GM23248 (cell line): ENCODE data around the gene TRPV2. TPM values are rescaled to one million over a fixed set of nuclear protein-coding genes. Genes with fewer than 3 reads are reported as not detected.
A peak's percentile ranks its signal among the peaks of the same experiment; 100 is the strongest.

Source experiments
- DNase-seq: peaks from one replicate; pipeline ENCODE4 v3.0.0-alpha.2; 2015
- H2AFZ ChIP-seq: fragments of 200-600 bp; sonication (generic); 2 replicates; pipeline ENCODE4 v1.6.1; 2016; ENCODE audit warnings: antibody characterized with exemption
- H3F3A ChIP-seq: fragments of 200-600 bp; sonication (generic); 2 replicates; pipeline ENCODE4 v1.6.1; 2016; ENCODE audit warnings: mild to moderate bottlenecking, antibody characterized with exemption, mixed run types; ENCODE audit not compliant: insufficient read depth
- H3K27ac ChIP-seq: fragments of 200-600 bp; sonication (generic); 2 replicates; pipeline ENCODE4 v1.5.1; 2016; ENCODE audit warnings: mild to moderate bottlenecking
- H3K27me3 ChIP-seq: fragments of 200-600 bp; sonication (generic); replicated peaks from 2 replicates; pipeline ENCODE4 v1.6.1; 2016; ENCODE audit warnings: mild to moderate bottlenecking; ENCODE audit not compliant: insufficient read depth
- H3K36me3 ChIP-seq: fragments of 200-600 bp; sonication (generic); 2 replicates; pipeline ENCODE4 v1.6.1; 2016; ENCODE audit warnings: low read depth, mild to moderate bottlenecking
- H3K4me1 ChIP-seq: fragments of 200-600 bp; sonication (generic); 2 replicates; pipeline ENCODE4 v1.6.1; 2016; ENCODE audit warnings: mild to moderate bottlenecking; ENCODE audit not compliant: insufficient read depth
- H3K4me2 ChIP-seq: fragments of 200-600 bp; sonication (generic); one replicate; pipeline ENCODE4 v1.6.1; 2016; ENCODE audit warnings: mild to moderate bottlenecking; ENCODE audit not compliant: unreplicated experiment
- H3K4me3 ChIP-seq: fragments of 200-600 bp; sonication (generic); 2 replicates; pipeline ENCODE4 v1.5.1; 2016; ENCODE audit warnings: mild to moderate bottlenecking
- H3K79me2 ChIP-seq: fragments of 200-600 bp; sonication (generic); 2 replicates; pipeline ENCODE4 v1.6.1; 2016; ENCODE audit warnings: mild to moderate bottlenecking; ENCODE audit not compliant: insufficient read depth
- H3K9ac ChIP-seq: fragments of 200-600 bp; sonication (generic); 2 replicates; pipeline ENCODE4 v1.6.1; 2016; ENCODE audit warnings: mild to moderate bottlenecking
- H3K9me2 ChIP-seq: fragments of 200-600 bp; sonication (generic); 2 replicates; pipeline ENCODE4 v1.6.1; 2016; ENCODE audit warnings: mixed run types, mild to moderate bottlenecking, moderate library complexity; ENCODE audit not compliant: insufficient read depth
- H3K9me3 ChIP-seq: fragments of 200-600 bp; sonication (generic); one replicate; pipeline ENCODE4 v1.6.1; 2017; ENCODE audit warnings: low read depth
- H4K20me1 ChIP-seq: fragments of 200-600 bp; sonication (generic); 2 replicates; pipeline ENCODE4 v1.6.0; 2016; ENCODE audit not compliant: insufficient read depth
- EZH2 ChIP-seq: fragments of 200-600 bp; sonication (generic); IDR thresholded peaks from 2 replicates; pipeline ENCODE4 v1.6.1; 2018; ENCODE audit warnings: antibody characterized with exemption, mild to moderate bottlenecking; ENCODE audit not compliant: insufficient read depth, poor library complexity, severe bottlenecking
- EZH2phosphoT487 ChIP-seq: fragments of 200-600 bp; sonication (generic); IDR thresholded peaks from 2 replicates; pipeline ENCODE4 v1.6.1; 2018; ENCODE audit warnings: antibody characterized with exemption, moderate library complexity, mild to moderate bottlenecking, low read depth; ENCODE audit not compliant: insufficient read depth
- WGBS, 2 experiments: methylation state at CpG; one replicate each; pipeline ENCODE4 v1.1.6; 2015 to 2017; ENCODE audit warnings: low lambda C conversion rate in 2 of 2, low coverage in 1 of 2; ENCODE audit errors: missing lambda C conversion rate in 2 of 2; 5-methylcytosine and 5-hydroxymethylcytosine counted together
- in situ Hi-C: fragments of 300-500 bp; cut with MboI; formaldehyde crosslinking; loops from 2 replicates; pipeline ENCODE4 v1.15.0; 2020
- polyA plus RNA-seq: library from polyadenylated mRNA; unstranded; fragments of >200 nt; fragmentation: Nextera tagmentation; extraction: Ambion mirVana; gene quantifications from 2 replicates; pipeline ENCODE4 v1.2.1, GENCODE V29; 2016
- total RNA-seq: library from RNA; depleted of rRNA; stranded (reverse); fragments of >200 nt; shearing (Covaris generic); gene quantifications from 2 replicates; pipeline ENCODE4 v1.2.3, GENCODE V29; 2014

The TRPV2 gene
- total and polyA plus RNA-seq, 2 experiments from 2014 or later = 19.6 to 23.9 TPM

- H3K9ac ChIP-seq = peak overlapping the region; percentile 65
- no peaks in the 10 kb centered on the region for H3K9me3 ChIP-seq
- peak overlapping the region; percentile 74 for H2AFZ ChIP-seq
- in situ Hi-C loops = no loop called here
- TF ChIP-seq EZH2phosphoT487 (no peak), EZH2 (no peak)
- no peaks in the 10 kb centered on the region for H3K36me3 ChIP-seq
- 70 to 82% methylated on average over 5 to 8 of the region's 8 CpGs for WGBS, 2 experiments
- H3K4me3 ChIP-seq = no peak overlapping the region
- H4K20me1 ChIP-seq = no peaks in the 10 kb centered on the region
- peak overlapping the region; percentile 43 for H3K27ac ChIP-seq
- H3K9me2 ChIP-seq = no peaks in the 10 kb centered on the region
- no peaks in the 10 kb centered on the region for H3K27me3 ChIP-seq
- no peak for DNase-seq
- no peak overlapping the region for H3K4me2 ChIP-seq
- H3K79me2 ChIP-seq = no peaks in the 10 kb centered on the region
- H3K4me1 ChIP-seq = peaks cover 8% of the 10 kb centered on the region
- no peaks in the 10 kb centered on the region for H3F3A ChIP-seq
Observed at GRCh38 chr17:16477666-16478065, 62.3 kb downstream of the TRPV2 start.

- TF ChIP-seq EZH2 (no peak), EZH2phosphoT487 (no peak)
- H4K20me1 ChIP-seq = no peaks in the 10 kb centered on the region
- WGBS, 2 experiments = 32 to 33% methylated on average over 6 of the region's 6 CpGs
- H2AFZ ChIP-seq = peak overlapping the region; percentile 48; the same call in 1 of the 2 replicates
- peak; percentile 58 for DNase-seq
- H3K4me1 ChIP-seq = peaks cover 8% of the 10 kb centered on the region
- H3K27ac ChIP-seq = no peak overlapping the region
- no peaks in the 10 kb centered on the region for H3K9me2 ChIP-seq
- H3K36me3 ChIP-seq = no peaks in the 10 kb centered on the region
- in situ Hi-C loops = no loop called here
- H3K79me2 ChIP-seq = no peaks in the 10 kb centered on the region
- no peaks in the 10 kb centered on the region for H3F3A ChIP-seq
- no peak overlapping the region for H3K4me3 ChIP-seq
- H3K9ac ChIP-seq = no peak overlapping the region
- H3K9me3 ChIP-seq = no peaks in the 10 kb centered on the region
- no peak overlapping the region for H3K4me2 ChIP-seq
- no peaks in the 10 kb centered on the region for H3K27me3 ChIP-seq
Observed at GRCh38 chr17:16478649-16479048, 63.3 kb downstream of the TRPV2 start.

- Histone ChIP-seq H3K4me3 (no peak overlapping the region), H2AFZ (no peak overlapping the region), H3K4me1 (peaks cover 9% of the 10 kb centered on the region), H3K9me3 (no peaks in the 10 kb centered on the region), H3K27ac (no peak overlapping the region), H3K4me2 (no peak overlapping the region), H4K20me1 (no peaks in the 10 kb centered on the region), H3F3A (no peaks in the 10 kb centered on the region), H3K27me3 (no peaks in the 10 kb centered on the region), H3K36me3 (no peaks in the 10 kb centered on the region), H3K9ac (no peak overlapping the region), H3K9me2 (no peaks in the 10 kb centered on the region), H3K79me2 (no peaks in the 10 kb centered on the region)
- WGBS, 2 experiments = 94 to 97% methylated on average over 2 of the region's 2 CpGs
- DNase-seq = no peak
- in situ Hi-C loops = no loop called here
- TF ChIP-seq EZH2phosphoT487 = no peak
- no peak for TF ChIP-seq EZH2
Observed at GRCh38 chr17:16479264-16479663, 63.9 kb downstream of the TRPV2 start.

- Histone ChIP-seq H3K9me2 (no peaks in the 10 kb centered on the region), H3K36me3 (no peaks in the 10 kb centered on the region), H3F3A (peaks cover 3% of the 10 kb centered on the region; the same call in 1 of the 2 replicates), H3K4me3 (no peak overlapping the region), H3K79me2 (no peaks in the 10 kb centered on the region), H3K27me3 (no peaks in the 10 kb centered on the region), H3K9ac (no peak overlapping the region), H3K27ac (no peak overlapping the region), H3K9me3 (no peaks in the 10 kb centered on the region), H3K4me2 (no peak overlapping the region), H2AFZ (no peak overlapping the region), H3K4me1 (peaks cover 19% of the 10 kb centered on the region), H4K20me1 (no peaks in the 10 kb centered on the region)
- TF ChIP-seq EZH2phosphoT487 (no peak), EZH2 (no peak)
- in situ Hi-C loops = no loop called here
- WGBS, 2 experiments = 78 to 82% methylated on average over 6 of the region's 6 CpGs
- DNase-seq = no peak
Observed at GRCh38 chr17:16480995-16481394, 65.6 kb downstream of the TRPV2 start.

GRCh38 chr17:16482253-16482652 is 66.9 kb downstream of the TRPV2 start:
- Histone ChIP-seq H3K36me3 (no peaks in the 10 kb centered on the region), H4K20me1 (no peaks in the 10 kb centered on the region), H3K79me2 (no peaks in the 10 kb centered on the region), H3K27ac (no peak overlapping the region), H3K9ac (no peak overlapping the region), H2AFZ (no peak overlapping the region), H3K9me2 (no peaks in the 10 kb centered on the region), H3K27me3 (no peaks in the 10 kb centered on the region), H3K9me3 (no peaks in the 10 kb centered on the region), H3K4me3 (no peak overlapping the region), H3K4me2 (no peak overlapping the region), H3K4me1 (peaks cover 24% of the 10 kb centered on the region), H3F3A (peaks cover 5% of the 10 kb centered on the region; the same call in 1 of the 2 replicates)
- WGBS, 2 experiments = 79 to 91% methylated on average over 7 to 8 of the region's 8 CpGs
- DNase-seq = no peak
- no peak for TF ChIP-seq EZH2phosphoT487
- no peak for TF ChIP-seq EZH2
- in situ Hi-C loops = no loop called here
